SK-N-SH (cell line): ENCODE data around the gene KLK12. TPM values are rescaled to one million over a fixed set of nuclear protein-coding genes. Genes with fewer than 3 reads are reported as not detected.

Experiments used
- CTCF ChIA-PET: fragments of 300-600, 350-600 bp; formaldehyde crosslinking; extraction: SDS; loops from one replicate; lab custom pipeline; 2021; lab: Yijun Ruan, JAX
- POLR2A ChIA-PET: fragments of 350-600 bp; sonication (Branson Sonifier 250); formaldehyde crosslinking; extraction: SDS; loops from one replicate; lab custom pipeline; 2020; ENCODE audit warnings: antibody characterized with exemption, inconsistent platforms; lab: Yijun Ruan, JAX
- DNase-seq: peaks from one replicate; pipeline ENCODE4 v3.0.0; 2012
- H2AFZ ChIP-seq: fragments of 200-600 bp; sonication (generic); 2 replicates; pipeline ENCODE4 v1.8.1; 2016; ENCODE audit warnings: antibody characterized with exemption, mild to moderate bottlenecking, low read depth
- H3F3A ChIP-seq: fragments of 200-600 bp; sonication (generic); replicated peaks from 2 replicates; pipeline ENCODE3; 2016; ENCODE audit warnings: antibody characterized with exemption, mild to moderate bottlenecking; ENCODE audit not compliant: insufficient read depth
- H3K27ac ChIP-seq, 2 experiments: fragments of 200-500 bp in 1 of 2; fragments of 200-600 bp in 1 of 2; sonication (Bioruptor generic) in 1 of 2; sonication (generic), shearing (Covaris generic) in 1 of 2; 2 replicates each; pipeline versions ENCODE4 v1.5.1 to v1.6.1; 2014 to 2016; ENCODE audit warnings: low read depth in 2 of 2, inconsistent platforms in 1 of 2, low read length in 1 of 2, mild to moderate bottlenecking in 1 of 2, mixed read lengths in 1 of 2
- H3K27me3 ChIP-seq: fragments of 200-600 bp; sonication (generic), shearing (Covaris generic); 2 replicates; pipeline ENCODE4 v1.6.1; 2016; ENCODE audit warnings: mixed run types; ENCODE audit not compliant: insufficient read depth
- H3K36me3 ChIP-seq, 2 experiments: fragments of 200-500 bp in 1 of 2; fragments of 200-600 bp in 1 of 2; sonication (Bioruptor generic) in 1 of 2; sonication (generic) in 1 of 2; replicated peaks in 1 of 2; 2 replicates each; pipeline versions ENCODE3 to v1.5.1; 2014 to 2016; ENCODE audit warnings: low read length in 1 of 2, mild to moderate bottlenecking in 1 of 2; ENCODE audit not compliant: insufficient read depth in 2 of 2, control insufficient read depth in 1 of 2
- H3K4me1 ChIP-seq, 2 experiments: fragments of 200-500 bp in 1 of 2; fragments of 200-600 bp in 1 of 2; sonication (Bioruptor generic) in 1 of 2; sonication (generic), shearing (Covaris generic) in 1 of 2; 2 replicates each; pipeline versions ENCODE4 v1.5.1 to v1.6.1; 2014 to 2016; ENCODE audit warnings: low read depth in 1 of 2, low read length in 1 of 2, mixed run types in 1 of 2; ENCODE audit not compliant: insufficient read depth in 2 of 2, control insufficient read depth in 1 of 2
- H3K4me2 ChIP-seq: fragments of 200-600 bp; sonication (generic), shearing (Covaris generic); 2 replicates; pipeline ENCODE4 v1.6.1; 2017; ENCODE audit warnings: mixed run types
- H3K4me3 ChIP-seq, 2 experiments: fragments of 200-500 bp in 1 of 2; fragments of 200-600 bp in 1 of 2; sonication (Bioruptor generic) in 1 of 2; sonication (generic), shearing (Covaris generic) in 1 of 2; 2 replicates each; pipeline versions ENCODE4 v1.5.1 to v1.8.1; 2014 to 2016; ENCODE audit warnings: low read depth in 2 of 2, inconsistent platforms in 1 of 2, low read length in 1 of 2, mild to moderate bottlenecking in 1 of 2, mixed read lengths in 1 of 2, moderate library complexity in 1 of 2
- H3K79me2 ChIP-seq: fragments of 200-600 bp; sonication (generic); 2 replicates; pipeline ENCODE4 v1.8.1; 2017; ENCODE audit warnings: mild to moderate bottlenecking; ENCODE audit not compliant: insufficient read depth
- H3K9ac ChIP-seq: fragments of 200-600 bp; sonication (generic); 2 replicates; pipeline ENCODE4 v1.6.1; 2017; ENCODE audit warnings: mixed run types
- H3K9me2 ChIP-seq: fragments of 200-600 bp; sonication (generic); 2 replicates; pipeline ENCODE4 v1.6.1; 2017; ENCODE audit warnings: mixed run types
- H3K9me3 ChIP-seq: fragments of 200-600 bp; sonication (generic); 2 replicates; pipeline ENCODE4 v1.6.1; 2017; ENCODE audit warnings: mixed run types, mild to moderate bottlenecking, moderate library complexity
- H4K20me1 ChIP-seq: fragments of 200-600 bp; sonication (generic); 2 replicates; pipeline ENCODE4 v1.6.1; 2017; ENCODE audit warnings: mild to moderate bottlenecking, mixed run types; ENCODE audit not compliant: insufficient read depth
- CHD2 ChIP-seq: fragments of 150-350 bp; IDR thresholded peaks from 2 replicates; pipeline ENCODE4 v1.6.1; 2018; ENCODE audit warnings: low read length; ENCODE audit not compliant: partially characterized antibody
- EP300 ChIP-seq, 2 experiments: IDR thresholded peaks; 2 replicates each; pipeline versions ENCODE4 v1.4.0 to v1.6.1; 2012; ENCODE audit warnings: borderline replicate concordance in 1 of 2, low read depth in 1 of 2, low read length in 1 of 2
- EZH2phosphoT487 ChIP-seq: fragments of 200-600 bp; sonication (generic); IDR thresholded peaks from 2 replicates; pipeline ENCODE4 v1.6.1; 2017; ENCODE audit warnings: low read depth, mixed run types, mild to moderate bottlenecking, antibody characterized with exemption, moderate library complexity, borderline replicate concordance
- FOSL2 ChIP-seq: IDR thresholded peaks from 2 replicates; pipeline ENCODE4 v1.4.0; 2012; ENCODE audit warnings: low read depth, mild to moderate bottlenecking, moderate library complexity, borderline replicate concordance
- FOXJ3 ChIP-seq: sonication (generic); formaldehyde crosslinking; IDR thresholded peaks from 2 replicates; pipeline ENCODE4 v1.5.1; 2020; ENCODE audit warnings: mild to moderate bottlenecking, missing genetic modification reagents
- GABPA ChIP-seq: IDR thresholded peaks from 2 replicates; pipeline ENCODE4 v1.4.0; 2012; ENCODE audit warnings: low read depth, mild to moderate bottlenecking
- IRF3 ChIP-seq: fragments of 150-350 bp; IDR thresholded peaks from 2 replicates; pipeline ENCODE4 v1.6.1; 2016; ENCODE audit warnings: mild to moderate bottlenecking, low read depth, low read length
- JUND ChIP-seq: IDR thresholded peaks from 2 replicates; pipeline ENCODE4 v1.4.0; 2012
- MAX ChIP-seq: IDR thresholded peaks from 2 replicates; pipeline ENCODE4 v1.4.0; 2012; ENCODE audit warnings: low read depth
- NFIC ChIP-seq: IDR thresholded peaks from 2 replicates; pipeline ENCODE4 v1.4.0; 2012; ENCODE audit warnings: borderline replicate concordance
- NRF1 ChIP-seq: IDR thresholded peaks from 2 replicates; pipeline ENCODE4 v1.6.1; 2012; ENCODE audit warnings: low read depth, mild to moderate bottlenecking, low read length
- POLR2AphosphoS5 ChIP-seq: IDR thresholded peaks from 2 replicates; pipeline ENCODE4 v1.6.1; 2012; ENCODE audit warnings: low read depth, low read length
- RAD21 ChIP-seq: IDR thresholded peaks from 2 replicates; pipeline ENCODE4 v1.6.1; 2012; ENCODE audit warnings: mild to moderate bottlenecking, low read length
- RXRA ChIP-seq: IDR thresholded peaks from 2 replicates; pipeline ENCODE4 v1.4.0; 2012; ENCODE audit warnings: low read depth, mild to moderate bottlenecking, borderline replicate concordance
- SMC3 ChIP-seq: IDR thresholded peaks from 2 replicates; pipeline ENCODE4 v1.6.1; 2012; ENCODE audit warnings: low read depth, low read length, improper control_type of control experiment
- YY1 ChIP-seq: IDR thresholded peaks from 2 replicates; pipeline ENCODE4 v1.4.0; 2012; ENCODE audit warnings: low read depth, mild to moderate bottlenecking
- whole genome bisulfite sequencing: methylation state at CpG from one replicate; pipeline ENCODE4 v1.1.6; 2017; ENCODE audit warnings: low lambda C conversion rate; 5-methylcytosine and 5-hydroxymethylcytosine counted together
- polyA plus RNA-seq, 3 experiments: library from polyadenylated mRNA; depleted of rRNA; stranded (reverse); fragments of >200 nt; gene quantifications; 2 replicates each; pipeline ENCODE4 v1.2.3, GENCODE V29; 2012
- TF ChIP-seq, protein P1 (sequence below): IDR thresholded peaks from 2 replicates; pipeline ENCODE4 v1.4.0; 2012; ENCODE audit warnings: low read depth, borderline replicate concordance
- TF ChIP-seq, protein P2 (sequence below): fragments of 150-350 bp; IDR thresholded peaks from 2 replicates; pipeline ENCODE4 v1.6.1; 2017; ENCODE audit warnings: antibody characterized with exemption, low read length, low read depth, borderline replicate concordance
- TF ChIP-seq, protein P3 (sequence below): IDR thresholded peaks from 2 replicates; pipeline ENCODE4; 2012

Gene KLK12
- polyA plus RNA-seq, 1 of the 3 experiments (the other 2 are of a cell fraction), result not detected

GRCh38 chr19:51043497-51043896 is 8.7 kb upstream of the KLK12 start:
- Histone ChIP-seq H3K79me2 (no peaks in the 10 kb centered on the region), H2AFZ (no peak overlapping the region), H3K27me3 (peaks cover 37% of the 10 kb centered on the region; the same call in 1 of the 2 replicates), H3K4me3 (no peak overlapping the region), H3K27ac (no peak overlapping the region), H3F3A (no peaks in the 10 kb centered on the region), H3K4me2 (no peak overlapping the region), H3K9me3 (no peaks in the 10 kb centered on the region), H3K9me2 (no peaks in the 10 kb centered on the region), H3K9ac (no peak overlapping the region), H3K36me3 (no peaks in the 10 kb centered on the region), H4K20me1 (no peaks in the 10 kb centered on the region), H3K4me1 (no peaks in the 10 kb centered on the region)
- DNase-seq, result no peak
- CTCF ChIA-PET, result interaction anchor here (0.9 to 1.3 kb wide), 2 partner anchors 22 to 26 kb away, joined by 4 read pairs; no protein-coding TSS in a partner anchor
- WGBS, result 11% methylated on average over 3 of the region's 9 CpGs
- no peak for TF ChIP-seq POLR2AphosphoS5
- TF ChIP-seq NFIC, result no peak
- TF ChIP-seq RAD21, result no peak
- TF ChIP-seq SMC3, result no peak
- no peak for TF ChIP-seq EP300 (IDR thresholded peaks at IDR 0.05; ENCODE audit: borderline replicate concordance in 1 of 2, low read depth in 1 of 2, low read length in 1 of 2)
- TF ChIP-seq, protein P1, sequence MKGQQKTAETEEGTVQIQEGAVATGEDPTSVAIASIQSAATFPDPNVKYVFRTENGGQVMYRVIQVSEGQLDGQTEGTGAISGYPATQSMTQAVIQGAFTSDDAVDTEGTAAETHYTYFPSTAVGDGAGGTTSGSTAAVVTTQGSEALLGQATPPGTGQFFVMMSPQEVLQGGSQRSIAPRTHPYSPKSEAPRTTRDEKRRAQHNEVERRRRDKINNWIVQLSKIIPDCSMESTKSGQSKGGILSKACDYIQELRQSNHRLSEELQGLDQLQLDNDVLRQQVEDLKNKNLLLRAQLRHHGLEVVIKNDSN, result no peak
- no peak for TF ChIP-seq NRF1
- no peak for TF ChIP-seq JUND
- TF ChIP-seq CHD2, result no peak
- TF ChIP-seq RXRA, result no peak
- TF ChIP-seq YY1, result no peak
- TF ChIP-seq, protein P2, sequence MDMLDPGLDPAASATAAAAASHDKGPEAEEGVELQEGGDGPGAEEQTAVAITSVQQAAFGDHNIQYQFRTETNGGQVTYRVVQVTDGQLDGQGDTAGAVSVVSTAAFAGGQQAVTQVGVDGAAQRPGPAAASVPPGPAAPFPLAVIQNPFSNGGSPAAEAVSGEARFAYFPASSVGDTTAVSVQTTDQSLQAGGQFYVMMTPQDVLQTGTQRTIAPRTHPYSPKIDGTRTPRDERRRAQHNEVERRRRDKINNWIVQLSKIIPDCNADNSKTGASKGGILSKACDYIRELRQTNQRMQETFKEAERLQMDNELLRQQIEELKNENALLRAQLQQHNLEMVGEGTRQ, result no peak
- TF ChIP-seq GABPA, result no peak
- no peak for TF ChIP-seq FOSL2
- TF ChIP-seq EZH2phosphoT487, result no peak
- TF ChIP-seq FOXJ3 (CRISPR knock-in tag), result no peak
- TF ChIP-seq IRF3, result no peak
- TF ChIP-seq, all 33 proteins: peak for 0
- POLR2A ChIA-PET, result no interaction called here

- H3K27ac ChIP-seq, result no peak overlapping the region
- no peaks in the 10 kb centered on the region for H4K20me1 ChIP-seq
- H3K9me2 ChIP-seq, result no peaks in the 10 kb centered on the region
- no peak overlapping the region for H3K4me3 ChIP-seq
- CTCF ChIA-PET, result interaction anchor here (1.5 kb wide), 1 partner anchor 19 kb away, joined by 4 read pairs; no protein-coding TSS in a partner anchor
- no peaks in the 10 kb centered on the region for H3F3A ChIP-seq
- WGBS, result 15% methylated on average over 6 of the region's 6 CpGs
- no peak overlapping the region for H2AFZ ChIP-seq
- no peaks in the 10 kb centered on the region for H3K79me2 ChIP-seq
- no peaks in the 10 kb centered on the region for H3K36me3 ChIP-seq
- POLR2A ChIA-PET, result no interaction called here
- DNase-seq, result no peak
- no peak overlapping the region for H3K9ac ChIP-seq
- H3K4me2 ChIP-seq, result no peak overlapping the region
- TF ChIP-seq EP300 (IDR thresholded peaks at IDR 0.05; ENCODE audit: borderline replicate concordance in 1 of 2, low read depth in 1 of 2, low read length in 1 of 2), result no peak
- no peak for TF ChIP-seq MAX
- no peak for TF ChIP-seq FOXJ3 (CRISPR knock-in tag)
- no peak for TF ChIP-seq YY1
- TF ChIP-seq, protein P3, sequence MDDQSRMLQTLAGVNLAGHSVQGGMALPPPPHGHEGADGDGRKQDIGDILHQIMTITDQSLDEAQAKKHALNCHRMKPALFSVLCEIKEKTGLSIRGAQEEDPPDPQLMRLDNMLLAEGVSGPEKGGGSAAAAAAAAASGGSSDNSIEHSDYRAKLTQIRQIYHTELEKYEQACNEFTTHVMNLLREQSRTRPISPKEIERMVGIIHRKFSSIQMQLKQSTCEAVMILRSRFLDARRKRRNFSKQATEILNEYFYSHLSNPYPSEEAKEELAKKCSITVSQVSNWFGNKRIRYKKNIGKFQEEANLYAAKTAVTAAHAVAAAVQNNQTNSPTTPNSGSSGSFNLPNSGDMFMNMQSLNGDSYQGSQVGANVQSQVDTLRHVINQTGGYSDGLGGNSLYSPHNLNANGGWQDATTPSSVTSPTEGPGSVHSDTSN, result no peak
- H3K9me3 ChIP-seq, result no peaks in the 10 kb centered on the region
- peaks cover 21% of the 10 kb centered on the region; the same call in 1 of the 2 replicates for H3K27me3 ChIP-seq
- no peaks in the 10 kb centered on the region for H3K4me1 ChIP-seq
Observed at GRCh38 chr19:51040151-51040550, 5.3 kb upstream of the KLK12 start.
